ENCODE measurements around the gene RHOH.
"Not testable (repeated sequence)": the region's sequence is repeated elsewhere in the genome, so short reads cannot be mapped to it uniquely, and the experiment has no call there.

Gene RHOH

DNA sequence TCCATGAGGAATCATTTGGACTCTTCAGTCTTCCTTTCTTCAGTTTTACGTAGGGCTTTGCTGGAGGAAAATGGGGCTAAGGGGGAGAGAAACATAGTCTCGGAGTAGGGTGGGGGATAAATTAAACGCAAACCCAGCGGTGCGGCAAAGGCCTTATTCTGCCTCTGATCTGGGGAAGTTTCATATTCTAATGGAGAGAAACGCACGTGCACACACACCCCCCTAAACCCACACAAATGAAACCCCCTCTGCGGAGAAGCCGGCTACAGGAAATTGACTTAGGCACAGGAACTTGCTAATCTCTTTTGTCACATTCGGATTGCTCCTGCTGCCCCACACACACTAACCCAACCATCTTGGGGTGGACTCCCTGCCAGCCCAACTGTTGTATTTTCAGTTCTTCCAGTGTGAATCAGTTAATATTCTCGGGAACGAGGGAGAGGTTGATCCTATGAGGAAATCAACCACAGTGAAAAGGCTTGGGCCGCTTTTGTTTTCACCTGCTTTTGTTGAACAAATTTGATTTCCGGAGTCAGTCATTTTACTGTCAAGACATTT lies at the start of gene RHOH:
RHOH (plus strand) TSS at position 308 of the 558 bp plus-strand sequence. CDS start 46,356 bp downstream, outside the sequence.
- no peaks in the 10 kb centered on the region for H3K9me3 Mint-ChIP-seq
- H3K4me1 Mint-ChIP-seq = peaks cover 52% of the 10 kb centered on the region
- DNase-seq (ENCODE audit: low spot score in 2 of 2) (peak; percentile 67 to 85), ATAC-seq (ENCODE audit: low read depth) (peak; percentile 56)
- H3K27ac Mint-ChIP-seq = peak within 1 kb of the TSS; percentile 100
- H3K36me3 Mint-ChIP-seq = peaks cover 9% of the 10 kb centered on the region
- H3K4me3 Mint-ChIP-seq = peak within 1 kb of the TSS; percentile 100
- no peaks in the 10 kb centered on the region for H3K27me3 Mint-ChIP-seq

- DNase-seq (ENCODE audit: low spot score in 2 of 2); H3K4me1 Mint-ChIP-seq; H3K4me3 Mint-ChIP-seq; H3K27ac Mint-ChIP-seq; H3K9me3 Mint-ChIP-seq; ATAC-seq (ENCODE audit: low read depth); H3K27me3 Mint-ChIP-seq; H3K36me3 Mint-ChIP-seq: not testable (repeated sequence)
Observed at GRCh38 chr4:40147490-40147889, 49.3 kb upstream of the RHOH start.

- peak; percentile 67 to 82 for DNase-seq (ENCODE audit: low spot score in 2 of 2)
- Mint-ChIP-seq H3K27ac (peak overlapping the region; percentile 74), H3K4me3 (peak overlapping the region; percentile 21)
Observed at GRCh38 chr4:40149960-40150385, 46.9 kb upstream of the RHOH start.

GRCh38 chr4:40150932-40151331 lies 45.9 kb upstream of the RHOH start:
- H3K27ac Mint-ChIP-seq = peak overlapping the region; percentile 22
- peaks cover 8% of the 10 kb centered on the region for H3K4me1 Mint-ChIP-seq
- H3K36me3 Mint-ChIP-seq = peaks cover 7% of the 10 kb centered on the region
- no peak overlapping the region for H3K4me3 Mint-ChIP-seq
- no peak for ATAC-seq (ENCODE audit: low read depth)
- DNase-seq (ENCODE audit: low spot score in 2 of 2) = no peak
- H3K9me3 Mint-ChIP-seq = no peaks in the 10 kb centered on the region
- H3K27me3 Mint-ChIP-seq = no peaks in the 10 kb centered on the region

More at GRCh38 chr4:40149960-40150385, 46.9 kb upstream of the RHOH start:
- H3K4me1 Mint-ChIP-seq = peaks cover 8% of the 10 kb centered on the region
- H3K36me3 Mint-ChIP-seq = peaks cover 7% of the 10 kb centered on the region
- no peaks in the 10 kb centered on the region for H3K27me3 Mint-ChIP-seq
- no peaks in the 10 kb centered on the region for H3K9me3 Mint-ChIP-seq
- peak; percentile 90 for ATAC-seq (ENCODE audit: low read depth)

DNA sequence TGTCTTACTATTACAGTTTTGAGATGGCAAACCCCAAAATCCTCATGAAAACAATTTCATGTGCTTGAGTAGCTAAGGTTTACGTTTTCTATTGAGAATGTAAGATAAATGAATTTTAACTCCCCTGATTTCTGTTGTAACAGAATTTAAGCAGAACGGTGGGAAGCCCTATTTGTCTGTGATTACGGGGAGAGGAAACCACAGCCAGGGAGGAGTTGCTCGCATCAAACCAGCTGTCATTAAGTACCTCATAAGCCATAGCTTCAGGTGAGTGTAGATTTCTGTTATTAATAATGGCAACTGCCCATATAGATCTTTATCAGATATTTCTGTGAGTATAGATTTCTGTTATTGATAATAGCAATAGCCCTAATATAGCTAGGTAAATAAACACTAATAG lies 44.2 kb upstream of the RHOH start:
- peaks cover 8% of the 10 kb centered on the region for H3K4me1 Mint-ChIP-seq
- H3K36me3 Mint-ChIP-seq = peaks cover 3% of the 10 kb centered on the region
- no peak for DNase-seq (ENCODE audit: low spot score in 2 of 2)
- peak; percentile 69 for ATAC-seq (ENCODE audit: low read depth)
- H3K4me3 Mint-ChIP-seq = no peak overlapping the region
- H3K27ac Mint-ChIP-seq = peak overlapping the region; percentile 20
- no peaks in the 10 kb centered on the region for H3K9me3 Mint-ChIP-seq
- H3K27me3 Mint-ChIP-seq = no peaks in the 10 kb centered on the region

DNA sequence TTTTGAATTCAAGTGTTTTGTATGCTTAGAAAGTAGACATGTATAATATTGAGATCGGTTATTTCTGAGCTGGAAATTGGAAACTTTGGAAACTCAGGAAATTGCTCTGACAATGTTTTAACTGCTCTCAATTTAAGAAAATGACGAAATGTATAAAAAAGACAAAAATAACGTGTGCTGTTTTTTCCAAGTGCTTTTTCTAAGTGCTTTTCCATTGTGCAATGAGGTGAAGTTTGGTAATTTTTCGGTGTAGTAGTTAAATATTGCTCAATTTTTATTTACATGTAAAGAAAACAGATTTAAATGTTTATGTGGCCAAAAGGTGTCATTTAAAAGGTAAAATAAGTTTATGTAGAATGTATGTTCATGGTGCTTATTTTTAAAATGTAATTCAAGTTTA lies 39.4 kb upstream of the RHOH start:
- peaks cover 1% of the 10 kb centered on the region for H3K36me3 Mint-ChIP-seq
- no peak overlapping the region for H3K27ac Mint-ChIP-seq
- ATAC-seq (ENCODE audit: low read depth) = no peak
- H3K27me3 Mint-ChIP-seq = no peaks in the 10 kb centered on the region
- H3K4me3 Mint-ChIP-seq = no peak overlapping the region
- peaks cover 3% of the 10 kb centered on the region for H3K4me1 Mint-ChIP-seq
- no peaks in the 10 kb centered on the region for H3K9me3 Mint-ChIP-seq
- DNase-seq (ENCODE audit: low spot score in 2 of 2) = no peak

DNA sequence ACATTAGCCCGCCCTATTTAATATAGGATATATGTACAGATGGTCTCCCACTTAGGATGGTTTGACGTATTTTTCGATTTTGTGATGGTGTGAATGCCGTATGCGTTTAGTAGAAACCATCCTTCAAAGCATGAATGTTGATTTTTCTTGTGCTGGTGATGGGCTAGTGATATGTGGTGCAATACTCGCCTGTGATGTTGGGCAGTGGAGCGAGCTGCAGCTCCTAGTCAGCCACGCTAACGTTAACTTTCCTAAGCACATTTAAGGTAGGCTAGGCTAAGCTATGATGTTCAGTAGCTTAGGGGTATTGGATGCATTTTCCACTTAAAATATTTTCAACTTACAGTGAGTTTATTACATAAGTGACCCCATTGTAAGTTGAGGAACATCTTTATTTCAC lies 36.6 kb upstream of the RHOH start:
- H3K4me3 Mint-ChIP-seq = no peak overlapping the region
- H3K27me3 Mint-ChIP-seq = no peaks in the 10 kb centered on the region
- no peaks in the 10 kb centered on the region for H3K9me3 Mint-ChIP-seq
- H3K27ac Mint-ChIP-seq = no peak overlapping the region
- DNase-seq (ENCODE audit: low spot score in 2 of 2) (no peak), ATAC-seq (ENCODE audit: low read depth) (no peak)
- peaks cover 6% of the 10 kb centered on the region for H3K36me3 Mint-ChIP-seq
- peaks cover 3% of the 10 kb centered on the region for H3K4me1 Mint-ChIP-seq

GRCh38 chr4:40164459-40164858 lies 32.4 kb upstream of the RHOH start:
- Mint-ChIP-seq H3K4me1 (peaks cover 7% of the 10 kb centered on the region), H3K36me3 (peaks cover 13% of the 10 kb centered on the region), H3K27ac (no peak overlapping the region), H3K27me3 (no peaks in the 10 kb centered on the region), H3K4me3 (no peak overlapping the region), H3K9me3 (peaks cover 2% of the 10 kb centered on the region)
- DNase-seq (ENCODE audit: low spot score in 2 of 2) (no peak), ATAC-seq (ENCODE audit: low read depth) (no peak)

- peaks cover 9% of the 10 kb centered on the region for H3K4me1 Mint-ChIP-seq
- DNase-seq (ENCODE audit: low spot score in 2 of 2) (no peak), ATAC-seq (ENCODE audit: low read depth) (no peak)
- no peak overlapping the region for H3K27ac Mint-ChIP-seq
- H3K4me3 Mint-ChIP-seq = no peak overlapping the region
- H3K9me3 Mint-ChIP-seq = peaks cover 2% of the 10 kb centered on the region
- H3K27me3 Mint-ChIP-seq = no peaks in the 10 kb centered on the region
- H3K36me3 Mint-ChIP-seq = peaks cover 13% of the 10 kb centered on the region
Observed at GRCh38 chr4:40165916-40166315, 30.9 kb upstream of the RHOH start.

DNA sequence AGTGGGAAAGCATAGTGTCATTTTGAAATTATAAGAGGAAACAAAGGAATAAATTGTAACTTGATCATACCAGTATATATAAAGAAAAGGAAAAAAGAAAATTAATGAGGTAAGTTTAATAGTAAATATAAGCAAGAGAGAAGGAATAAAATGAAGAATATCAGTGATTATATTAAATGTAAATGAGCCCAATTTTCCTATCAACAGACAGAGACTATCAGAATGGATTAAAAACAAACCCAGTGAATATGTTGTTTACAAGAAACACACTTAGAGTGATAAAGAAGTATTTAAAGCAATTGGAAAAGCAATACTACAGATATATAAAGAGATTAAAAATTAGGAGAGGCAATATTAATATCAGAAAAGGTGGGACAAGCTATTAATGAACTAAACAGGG lies 28.8 kb upstream of the RHOH start:
- H3K4me3 Mint-ChIP-seq = no peak overlapping the region
- DNase-seq (ENCODE audit: low spot score in 2 of 2) = no peak
- peaks cover 9% of the 10 kb centered on the region for H3K36me3 Mint-ChIP-seq
- H3K27ac Mint-ChIP-seq = no peak overlapping the region
- ATAC-seq (ENCODE audit: low read depth) = no peak
- H3K4me1 Mint-ChIP-seq = peaks cover 19% of the 10 kb centered on the region
- H3K9me3 Mint-ChIP-seq = peaks cover 2% of the 10 kb centered on the region
- no peaks in the 10 kb centered on the region for H3K27me3 Mint-ChIP-seq

DNA sequence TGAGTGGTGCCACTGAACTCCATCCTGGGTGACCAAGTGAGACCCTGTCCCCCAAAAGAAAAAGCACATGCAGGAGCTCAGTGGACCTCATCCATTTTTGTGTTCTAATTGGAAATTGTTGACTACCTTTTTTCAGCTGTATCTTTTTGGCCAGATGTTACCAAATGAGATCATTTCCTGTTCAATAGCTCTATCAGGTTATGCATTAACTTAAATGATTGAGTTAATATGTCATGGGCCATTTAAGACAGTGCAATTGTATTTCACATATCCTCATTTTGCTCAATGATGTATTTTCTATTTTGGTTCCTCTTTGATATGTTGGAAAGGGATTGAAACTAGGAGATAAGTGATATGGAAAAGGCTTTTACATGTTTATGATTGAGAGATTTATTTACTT lies 26.2 kb upstream of the RHOH start:
- Mint-ChIP-seq H3K4me1 (peaks cover 23% of the 10 kb centered on the region), H3K27ac (no peak overlapping the region), H3K4me3 (no peak overlapping the region), H3K36me3 (peaks cover 7% of the 10 kb centered on the region), H3K27me3 (no peaks in the 10 kb centered on the region), H3K9me3 (peaks cover 2% of the 10 kb centered on the region)
- ATAC-seq (ENCODE audit: low read depth) (no peak), DNase-seq (ENCODE audit: low spot score in 2 of 2) (no peak)

DNA sequence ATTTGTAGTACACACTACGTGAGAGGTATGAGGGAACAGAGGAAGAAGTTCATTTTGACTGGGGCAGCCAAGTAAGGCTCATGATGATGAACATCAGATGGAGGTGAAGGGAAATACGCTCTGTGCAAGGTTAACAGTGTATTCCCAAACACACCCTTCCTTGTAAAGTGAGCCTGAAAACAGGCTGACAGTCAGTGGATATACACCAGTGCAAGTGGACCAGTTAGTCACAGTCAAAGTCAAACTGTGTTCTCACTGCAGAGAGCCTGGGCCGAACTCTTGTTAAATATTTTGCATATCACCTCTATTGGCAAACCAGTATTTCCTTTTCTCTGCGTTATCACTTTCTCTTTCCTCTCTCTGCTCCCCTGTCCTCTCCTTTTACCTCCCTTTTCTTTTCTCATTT lies 23.4 kb upstream of the RHOH start:
- peak overlapping the region; percentile 11 for H3K27ac Mint-ChIP-seq
- no peaks in the 10 kb centered on the region for H3K36me3 Mint-ChIP-seq
- DNase-seq (ENCODE audit: low spot score in 2 of 2) (no peak), ATAC-seq (ENCODE audit: low read depth) (peak; percentile 97)
- H3K9me3 Mint-ChIP-seq = no peaks in the 10 kb centered on the region
- no peaks in the 10 kb centered on the region for H3K27me3 Mint-ChIP-seq
- peaks cover 20% of the 10 kb centered on the region for H3K4me1 Mint-ChIP-seq
- peak overlapping the region; percentile 65 for H3K4me3 Mint-ChIP-seq

GRCh38 chr4:40176602-40177001 lies 20.2 kb upstream of the RHOH start:
- Mint-ChIP-seq H3K4me3 (no peak overlapping the region), H3K27ac (no peak overlapping the region), H3K27me3 (no peaks in the 10 kb centered on the region), H3K36me3 (no peaks in the 10 kb centered on the region), H3K4me1 (peaks cover 16% of the 10 kb centered on the region), H3K9me3 (peaks cover 2% of the 10 kb centered on the region)
- no peak for ATAC-seq (ENCODE audit: low read depth)
- no peak for DNase-seq (ENCODE audit: low spot score in 2 of 2)

- H3K9me3 Mint-ChIP-seq = peaks cover 2% of the 10 kb centered on the region
- no peak overlapping the region for H3K27ac Mint-ChIP-seq
- no peak overlapping the region for H3K4me3 Mint-ChIP-seq
- DNase-seq (ENCODE audit: low spot score in 2 of 2) (no peak), ATAC-seq (ENCODE audit: low read depth) (no peak)
- H3K27me3 Mint-ChIP-seq = no peaks in the 10 kb centered on the region
- no peaks in the 10 kb centered on the region for H3K36me3 Mint-ChIP-seq
- peaks cover 21% of the 10 kb centered on the region for H3K4me1 Mint-ChIP-seq
Observed at GRCh38 chr4:40177591-40177990, 19.2 kb upstream of the RHOH start.

- Mint-ChIP-seq H3K27ac (no peak overlapping the region), H3K36me3 (no peaks in the 10 kb centered on the region), H3K4me3 (no peak overlapping the region), H3K9me3 (peaks cover 2% of the 10 kb centered on the region), H3K4me1 (peaks cover 15% of the 10 kb centered on the region), H3K27me3 (no peaks in the 10 kb centered on the region)
- DNase-seq (ENCODE audit: low spot score in 2 of 2) (no peak), ATAC-seq (ENCODE audit: low read depth) (no peak)
Observed at GRCh38 chr4:40178672-40179071, 18.2 kb upstream of the RHOH start.
